Activated naive CD4-positive, alpha-beta T cell treated with Interleukin-2 at 50 U/mL for 16 hours (primary cell): ENCODE data around the gene MAP2K5.

Experiments
- DNase-seq: peaks from one replicate; pipeline ENCODE4 v3.0.0-alpha.2; 2020

Gene MAP2K5

DNA sequence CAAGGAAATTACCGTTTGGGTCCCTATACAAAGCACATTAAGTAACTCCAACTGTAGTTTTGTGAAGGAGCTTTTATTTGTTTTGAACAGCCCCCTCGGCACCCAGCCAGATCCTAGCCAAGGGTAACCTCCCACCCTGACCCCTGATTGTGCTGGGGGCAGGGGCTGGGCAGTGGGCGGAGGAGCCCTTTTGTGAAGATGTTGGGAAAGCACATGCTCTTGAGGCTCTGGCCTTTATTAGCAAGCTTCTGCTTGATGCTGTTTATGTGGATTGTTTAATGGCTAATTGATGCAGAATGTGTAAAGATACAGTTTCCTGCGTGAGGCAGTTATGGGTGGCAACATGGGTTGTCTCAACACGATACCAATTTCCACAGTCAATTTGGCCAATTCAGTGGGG, 136.5 kb downstream of the MAP2K5 start:
- DNase-seq, result no peak

DNA sequence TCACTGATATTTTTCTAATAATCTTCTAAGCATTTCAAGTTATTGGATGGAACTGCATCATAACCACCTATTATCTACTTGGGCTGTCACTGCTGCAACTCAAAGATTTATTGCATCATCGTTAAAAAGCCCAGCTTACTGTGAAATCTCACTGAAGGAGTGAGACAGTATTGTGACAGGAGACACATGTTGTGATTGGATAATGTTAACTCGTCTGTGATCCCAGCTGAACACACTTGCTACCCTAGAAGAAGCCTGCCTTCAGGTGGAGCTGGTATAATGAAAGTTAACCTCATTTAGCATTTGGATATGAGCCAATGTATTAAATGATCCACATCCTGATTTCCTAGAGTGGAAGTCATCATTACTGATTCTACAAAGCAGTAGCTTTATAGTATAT, 138.1 kb downstream of the MAP2K5 start:
- DNase-seq, result no peak

DNA sequence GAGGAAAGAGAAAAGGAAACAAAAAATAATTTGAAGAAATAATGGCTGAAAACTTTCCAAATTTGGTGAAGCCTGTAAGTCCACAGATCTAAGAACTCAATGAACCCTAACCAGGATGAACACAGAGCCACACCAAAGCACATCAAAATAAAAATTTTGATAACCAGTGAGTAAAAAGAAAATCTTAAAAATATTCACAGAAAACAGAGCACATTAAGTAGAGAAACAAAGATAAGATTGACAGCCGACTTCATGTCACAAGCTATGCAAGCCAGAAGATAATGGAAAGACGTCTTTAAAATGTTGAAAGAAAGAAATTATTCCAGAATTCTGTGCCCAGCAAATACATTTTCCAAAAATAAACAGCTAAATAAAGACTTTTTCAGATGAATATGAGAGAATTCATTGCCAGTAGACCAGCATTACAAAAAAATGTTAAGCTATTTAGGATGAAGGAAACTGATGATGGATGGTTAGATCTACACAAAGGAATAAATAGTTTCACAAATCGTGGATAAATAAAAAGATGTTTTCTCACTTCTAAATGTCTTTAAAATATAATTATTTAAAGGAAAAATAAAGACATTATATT, 142.6 kb downstream of the MAP2K5 start:
- no peak for DNase-seq

DNA sequence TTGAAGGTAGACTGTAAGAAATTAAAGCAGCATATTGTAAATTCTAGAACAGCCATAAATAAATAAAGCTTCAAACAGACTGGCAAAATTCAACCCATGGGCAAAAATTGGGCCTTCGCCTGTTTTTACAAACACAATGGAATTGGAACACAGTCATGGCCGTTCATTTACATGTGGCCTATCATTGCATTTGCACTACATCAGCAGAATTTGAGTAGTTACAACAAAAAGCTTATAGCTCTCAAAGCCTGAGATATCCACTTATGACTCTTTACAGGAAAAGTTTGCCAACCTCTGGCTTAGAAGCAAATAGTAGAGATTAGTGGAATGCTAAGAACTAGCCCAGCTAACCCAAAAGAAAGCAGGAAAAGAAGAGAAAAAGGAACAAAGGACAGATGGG, 143.2 kb downstream of the MAP2K5 start:
- no peak for DNase-seq

DNA sequence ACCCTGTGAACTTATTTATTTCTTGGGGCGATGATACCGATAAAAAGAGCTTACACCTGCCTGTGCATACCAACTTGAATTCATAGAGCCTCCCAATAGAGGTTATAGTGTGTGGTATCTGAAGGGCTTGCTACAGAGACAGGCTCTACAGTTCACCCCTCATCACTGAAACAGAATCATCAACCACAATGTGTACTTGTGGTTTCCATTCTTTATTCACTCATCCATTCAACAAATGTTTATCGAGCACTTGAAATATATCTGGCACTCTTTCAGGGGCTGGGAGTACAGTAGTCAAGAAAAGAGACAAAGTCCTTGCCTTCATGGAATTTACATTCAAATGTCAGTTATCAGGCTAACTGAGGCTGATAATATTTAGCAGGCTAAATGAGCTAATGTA, 148.4 kb downstream of the MAP2K5 start:
- no peak for DNase-seq

DNA sequence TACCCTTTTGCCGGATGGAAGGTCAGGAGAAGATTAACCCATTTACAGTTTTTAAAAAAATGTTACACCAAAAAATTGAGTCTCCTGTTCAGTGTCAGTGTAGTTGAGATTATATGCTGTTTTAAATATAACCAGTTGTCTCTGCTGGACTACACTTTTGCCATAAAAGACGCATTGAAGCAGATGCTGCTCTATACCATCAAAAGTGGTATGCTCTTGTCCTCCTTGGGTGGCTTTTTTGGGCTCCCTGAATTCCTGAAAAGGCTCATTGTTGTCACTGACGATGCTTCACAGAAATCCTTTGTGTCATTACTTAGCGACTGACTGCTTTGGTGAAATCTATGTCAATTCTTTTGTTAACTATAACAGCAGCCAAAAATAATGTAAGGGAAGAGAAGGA, 148.9 kb downstream of the MAP2K5 start:
- no peak for DNase-seq

DNA sequence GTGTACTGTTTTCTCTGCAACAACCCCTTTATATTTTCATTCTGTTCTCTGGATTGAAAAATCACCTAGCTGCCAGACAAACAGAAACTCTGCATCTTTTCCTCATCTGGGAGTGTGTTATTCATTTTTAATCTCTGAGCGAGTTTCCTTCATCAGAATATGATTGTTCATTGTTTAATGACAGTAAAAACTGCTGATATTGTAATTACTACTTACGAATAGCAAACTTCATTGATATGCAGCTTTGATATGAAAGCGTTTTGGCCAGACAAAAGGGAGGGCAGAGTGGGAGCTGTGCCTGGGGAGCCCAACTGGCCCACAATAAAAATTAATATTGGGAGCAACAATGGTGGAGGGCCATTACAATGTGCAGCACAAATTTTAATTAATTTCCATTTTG, 150.1 kb downstream of the MAP2K5 start:
- no peak for DNase-seq

DNA sequence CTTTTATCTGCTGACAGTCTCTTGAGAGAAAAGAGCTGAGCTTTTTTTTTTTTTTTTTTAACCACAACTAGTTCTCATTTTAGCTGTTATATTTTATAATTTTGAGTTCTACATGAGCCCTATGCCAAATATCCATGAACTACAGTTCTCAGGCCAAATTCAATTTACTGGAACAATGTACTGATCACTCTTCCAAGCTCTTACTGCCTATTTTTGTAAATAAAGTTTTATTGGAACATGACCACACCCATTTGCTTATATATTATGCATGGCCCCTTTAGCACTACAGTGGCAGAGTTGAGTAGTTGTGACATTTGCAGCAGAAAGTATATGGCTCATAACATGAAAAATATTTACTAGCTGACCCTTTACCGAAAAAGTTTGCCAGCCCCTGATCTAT, 153.6 kb downstream of the MAP2K5 start:
- no peak for DNase-seq

DNA sequence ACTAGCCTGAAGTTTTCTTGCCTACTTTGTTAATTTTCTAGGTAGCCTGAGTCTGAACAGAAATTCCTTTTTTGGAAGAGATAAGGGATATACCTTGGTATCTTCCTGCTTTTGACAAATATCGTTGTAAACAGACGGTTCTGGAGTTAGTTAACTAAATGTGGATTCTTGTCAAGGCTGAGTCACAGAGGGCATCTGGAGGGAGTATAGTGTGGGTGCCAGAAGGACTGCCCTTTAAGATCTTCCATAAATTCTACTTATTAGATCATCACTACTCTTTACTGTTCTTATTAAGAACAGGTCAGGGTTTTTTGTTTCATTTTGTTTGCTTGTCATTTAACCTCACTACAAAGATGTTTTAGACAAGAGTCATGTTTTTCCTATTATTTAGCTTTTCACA, 157.5 kb downstream of the MAP2K5 start:
- no peak for DNase-seq

DNA sequence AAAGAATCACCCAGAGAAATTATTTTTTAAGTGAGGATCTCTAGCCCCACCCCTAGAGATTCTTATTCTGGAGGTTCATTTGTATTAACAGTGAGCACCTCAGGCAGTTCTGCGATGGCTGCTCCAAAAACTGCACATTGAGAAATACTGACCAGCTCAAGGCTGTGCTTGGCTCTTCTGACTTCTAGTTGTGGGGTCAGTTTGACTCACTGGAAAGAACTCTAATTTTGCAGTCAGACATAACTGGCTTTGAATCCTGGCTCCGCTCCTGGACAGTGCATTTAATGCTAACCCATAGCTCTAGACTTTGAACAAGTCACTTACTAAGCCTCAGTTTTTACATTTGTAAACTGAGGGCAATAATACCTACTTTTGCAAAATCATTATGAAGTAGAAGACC, 159.2 kb downstream of the MAP2K5 start:
- no peak for DNase-seq

DNA sequence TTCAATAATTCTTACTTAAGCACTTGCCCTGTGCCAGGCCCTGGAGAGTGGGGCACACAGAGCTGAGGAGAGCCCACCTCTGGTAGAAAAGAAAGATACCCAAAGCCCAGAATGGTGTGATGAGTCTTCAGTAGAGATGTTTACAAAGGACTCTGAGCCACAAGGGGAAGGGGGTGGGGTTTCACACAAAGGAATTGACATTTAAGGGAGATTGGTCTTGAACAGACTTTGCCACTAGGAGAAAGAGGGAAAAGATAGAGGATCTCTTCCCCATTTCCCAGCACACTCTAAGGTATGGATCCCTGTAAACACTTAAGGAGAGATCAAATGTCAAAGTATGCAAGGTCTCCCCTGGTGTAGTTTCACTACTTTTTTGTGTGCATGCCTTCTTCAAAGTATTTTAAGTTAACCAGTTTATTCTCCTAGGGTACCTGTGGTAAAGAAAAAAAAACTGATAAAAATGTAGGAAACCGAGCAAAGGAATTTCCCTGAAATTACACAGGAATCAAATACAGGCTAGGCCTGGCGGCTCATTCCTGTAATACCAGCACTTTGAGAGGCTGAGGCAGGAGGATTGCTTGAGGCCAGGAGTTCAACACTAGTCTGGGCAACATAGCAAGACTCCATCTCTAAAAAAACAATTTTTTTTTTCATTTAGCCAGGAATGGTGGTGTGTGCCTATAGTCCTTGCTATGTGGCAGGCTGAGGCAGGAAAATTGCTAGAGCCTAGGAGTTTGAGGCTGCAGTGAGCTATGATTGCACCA, 165.2 kb downstream of the MAP2K5 start:
- no peak for DNase-seq

DNA sequence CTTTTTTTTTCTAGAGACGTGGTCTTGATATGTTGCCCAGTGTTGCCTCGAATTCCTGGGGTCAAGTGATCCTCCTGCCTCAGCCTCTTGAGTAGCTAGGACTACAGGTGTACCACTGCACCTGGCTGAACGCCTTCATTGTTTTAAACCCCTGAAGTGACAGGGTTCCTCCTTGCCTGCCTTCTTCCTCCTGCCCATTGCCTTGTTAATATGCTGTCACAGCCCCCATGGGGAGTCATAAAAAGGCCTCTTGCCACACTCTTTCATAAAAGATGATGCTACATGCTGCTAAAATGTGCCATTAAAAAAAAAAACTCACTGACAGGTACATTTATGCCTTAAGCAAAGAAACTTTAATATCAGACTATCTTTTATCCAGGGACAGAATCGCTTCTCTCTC, 166.0 kb downstream of the MAP2K5 start:
- no peak for DNase-seq

DNA sequence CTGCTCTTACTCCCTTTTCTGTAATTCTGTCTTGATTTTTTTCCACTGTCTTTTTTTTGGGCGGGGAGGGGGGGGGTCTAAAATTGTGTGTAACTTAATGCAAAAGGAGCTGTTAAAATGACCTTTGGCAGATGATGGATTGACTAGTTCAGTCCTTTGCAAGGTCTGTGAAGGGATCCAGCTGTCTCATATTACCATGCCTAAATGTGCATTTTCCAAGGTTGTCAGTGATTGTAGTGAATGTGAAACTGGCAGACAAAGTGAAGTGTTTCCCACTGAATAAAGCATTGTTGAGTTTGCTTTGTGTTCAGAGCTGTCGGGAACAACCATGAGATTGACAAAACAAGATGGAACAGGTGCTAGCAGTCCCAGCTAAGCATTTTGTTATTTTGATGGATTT, 172.7 kb downstream of the MAP2K5 start:
- no peak for DNase-seq

DNA sequence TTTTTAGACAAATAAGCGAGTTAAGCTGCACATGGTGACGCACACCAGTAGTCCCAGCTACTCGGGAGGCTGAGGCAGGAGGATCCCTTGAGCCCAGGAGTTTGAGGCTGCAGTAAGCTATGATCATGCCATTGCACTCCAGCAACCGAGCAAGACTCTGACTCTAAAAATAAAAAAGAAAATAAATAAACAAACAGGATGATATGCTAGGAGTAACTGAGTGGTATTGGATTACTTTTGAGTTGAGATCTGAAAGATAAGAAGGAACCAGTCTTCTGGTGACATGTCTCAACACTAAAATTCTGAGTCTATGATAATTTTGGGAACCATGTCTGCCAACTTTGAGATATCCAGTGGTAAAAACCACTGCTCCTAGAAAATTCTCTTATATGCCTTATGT, 173.7 kb downstream of the MAP2K5 start:
- DNase-seq, result no peak

DNA sequence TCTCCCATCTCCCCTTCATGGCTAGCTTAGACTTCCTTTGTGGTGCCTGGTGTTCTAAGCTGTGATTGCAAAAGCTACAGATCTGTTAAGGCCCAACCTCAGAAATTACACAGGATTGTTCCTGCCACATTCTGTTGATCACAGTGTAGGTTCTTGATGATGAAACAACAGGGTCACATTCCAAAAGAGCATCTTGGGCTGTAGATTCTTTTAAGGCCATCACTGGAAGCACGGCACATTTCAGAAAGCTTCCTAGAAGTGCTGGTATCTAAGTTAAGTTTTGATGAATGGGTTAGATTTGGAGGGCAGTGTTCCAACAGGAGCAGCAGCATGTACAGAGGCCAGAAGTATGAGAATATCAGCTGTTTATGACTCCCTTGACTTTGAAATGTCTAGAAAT, 175.3 kb downstream of the MAP2K5 start:
- DNase-seq, result no peak

DNA sequence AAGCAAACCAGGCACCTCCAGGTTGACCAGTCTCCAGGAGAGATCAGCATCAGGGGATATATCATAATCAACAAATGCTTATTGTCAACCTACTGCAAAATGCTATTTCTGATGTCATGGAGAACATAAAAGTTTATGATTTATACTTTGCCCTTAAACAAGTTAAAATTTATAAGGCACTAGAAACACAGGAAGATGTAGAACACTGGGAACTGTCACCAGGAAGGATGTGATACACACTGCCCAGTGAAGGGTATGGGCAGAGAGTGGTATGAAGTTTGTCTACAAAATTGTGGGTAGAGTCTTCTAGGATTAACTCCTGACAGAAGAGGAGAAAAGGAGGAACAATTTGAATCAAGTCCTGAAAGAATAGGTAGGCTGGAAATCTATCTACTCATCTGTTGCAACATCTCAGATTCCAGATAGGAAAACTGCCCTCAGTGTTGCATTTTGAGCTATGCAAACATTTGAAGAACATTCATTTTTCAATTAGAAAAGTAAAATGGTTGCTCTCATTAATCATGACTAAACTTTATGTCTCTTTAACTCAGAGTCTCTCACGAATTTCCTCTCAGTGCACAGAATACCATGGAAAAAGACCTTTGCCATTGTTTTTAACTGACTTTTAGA, 176.9 kb downstream of the MAP2K5 start:
- no peak for DNase-seq

DNA sequence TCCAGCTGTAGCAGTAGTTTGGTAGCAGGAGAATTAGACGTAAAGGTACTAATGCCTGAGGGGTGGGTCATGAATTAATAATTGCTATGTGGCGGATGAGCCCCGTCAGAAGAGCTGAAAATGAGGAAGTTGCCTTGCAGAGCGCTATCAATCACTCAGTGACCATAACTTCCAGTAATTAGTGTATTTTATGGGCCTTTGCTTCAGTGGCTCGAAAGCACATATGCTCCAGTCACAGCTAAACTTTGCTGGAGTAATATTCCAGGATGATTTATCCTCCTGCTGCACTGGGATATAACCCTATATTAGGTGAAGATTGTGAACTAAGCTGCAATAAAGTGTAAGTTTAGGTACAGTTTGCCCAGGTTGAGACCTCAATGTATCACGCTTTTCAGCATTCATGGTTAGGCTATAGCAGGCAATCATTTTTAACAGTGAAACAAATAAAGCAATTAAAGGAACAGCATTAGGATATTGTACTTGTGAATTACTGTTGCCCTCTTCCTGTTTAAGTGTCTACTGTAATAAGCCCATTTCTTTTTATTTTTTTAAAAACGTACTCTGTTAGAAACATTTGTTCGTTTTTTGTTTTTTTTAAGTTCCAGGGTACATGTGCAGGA, 178.2 kb downstream of the MAP2K5 start:
- no peak for DNase-seq

DNA sequence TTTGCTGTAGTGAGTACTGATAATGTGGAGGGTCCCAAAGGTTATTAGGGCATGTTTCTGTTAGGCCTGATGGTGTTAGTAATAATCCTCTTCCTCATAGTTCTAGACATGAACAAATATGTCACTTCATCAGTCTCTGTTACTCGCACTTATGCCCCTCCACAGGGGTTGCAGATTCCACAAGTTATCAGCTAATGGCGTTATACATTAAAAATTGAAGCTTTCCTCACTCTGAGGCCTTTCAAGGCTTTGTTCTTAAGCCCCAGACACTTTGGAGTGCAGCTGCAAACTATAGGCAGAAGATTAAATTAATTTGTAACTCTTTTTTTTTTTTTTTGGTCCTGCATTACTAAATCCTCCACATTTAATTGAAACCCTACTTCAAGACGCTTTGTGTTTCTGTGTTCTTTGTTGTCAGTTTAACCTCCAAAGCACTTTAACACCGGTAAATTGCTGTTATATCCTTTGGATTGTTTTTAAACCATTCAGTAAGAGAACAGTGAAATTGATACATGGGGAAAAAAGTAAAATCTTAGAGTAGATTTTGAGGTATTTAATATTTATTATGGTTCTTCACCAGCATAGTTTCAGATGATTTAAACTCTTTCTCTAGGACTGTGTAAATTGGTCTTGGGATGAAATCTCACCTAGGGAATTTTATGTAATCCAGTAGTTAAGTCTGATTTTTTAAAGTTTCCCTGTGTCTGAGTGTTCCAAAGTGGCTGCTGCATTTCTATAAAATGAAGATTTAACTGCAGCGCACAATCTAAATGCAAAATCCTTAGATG, 179.7 kb downstream of the MAP2K5 start:
- no peak for DNase-seq

DNA sequence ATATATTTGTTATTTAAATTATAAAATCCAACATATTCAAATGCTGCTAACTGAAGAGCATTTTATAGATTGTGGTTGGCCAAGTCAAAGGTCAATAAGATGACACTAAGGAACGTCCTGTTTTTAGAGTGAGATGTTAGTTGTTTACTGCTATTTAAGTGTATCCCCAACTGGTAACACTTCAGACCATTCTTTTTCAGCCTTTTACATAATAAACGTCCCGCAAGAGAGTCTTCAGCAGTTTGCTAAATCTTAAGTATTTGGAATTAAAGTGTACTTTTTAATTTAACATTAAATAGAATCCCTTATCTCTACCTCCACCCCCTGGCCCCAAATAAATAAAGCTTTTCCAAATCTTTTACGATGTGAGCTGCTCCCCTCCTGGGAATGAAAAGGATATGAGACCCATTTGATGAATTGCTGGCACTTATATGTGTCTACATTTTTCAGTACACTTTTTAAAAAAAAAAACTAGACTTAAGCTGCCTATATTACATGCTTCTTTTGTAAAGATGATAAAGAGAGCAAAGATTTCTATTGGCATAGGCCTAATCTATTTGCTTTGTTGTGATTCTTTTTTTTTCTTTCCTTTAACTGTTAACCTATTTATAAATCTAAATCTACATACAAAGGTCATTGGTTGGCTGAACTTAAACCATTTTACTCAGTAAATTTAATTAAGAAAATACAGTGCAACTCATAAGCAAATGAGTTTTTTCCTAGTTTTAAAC, 181.0 kb downstream of the MAP2K5 start:
- no peak for DNase-seq

DNA sequence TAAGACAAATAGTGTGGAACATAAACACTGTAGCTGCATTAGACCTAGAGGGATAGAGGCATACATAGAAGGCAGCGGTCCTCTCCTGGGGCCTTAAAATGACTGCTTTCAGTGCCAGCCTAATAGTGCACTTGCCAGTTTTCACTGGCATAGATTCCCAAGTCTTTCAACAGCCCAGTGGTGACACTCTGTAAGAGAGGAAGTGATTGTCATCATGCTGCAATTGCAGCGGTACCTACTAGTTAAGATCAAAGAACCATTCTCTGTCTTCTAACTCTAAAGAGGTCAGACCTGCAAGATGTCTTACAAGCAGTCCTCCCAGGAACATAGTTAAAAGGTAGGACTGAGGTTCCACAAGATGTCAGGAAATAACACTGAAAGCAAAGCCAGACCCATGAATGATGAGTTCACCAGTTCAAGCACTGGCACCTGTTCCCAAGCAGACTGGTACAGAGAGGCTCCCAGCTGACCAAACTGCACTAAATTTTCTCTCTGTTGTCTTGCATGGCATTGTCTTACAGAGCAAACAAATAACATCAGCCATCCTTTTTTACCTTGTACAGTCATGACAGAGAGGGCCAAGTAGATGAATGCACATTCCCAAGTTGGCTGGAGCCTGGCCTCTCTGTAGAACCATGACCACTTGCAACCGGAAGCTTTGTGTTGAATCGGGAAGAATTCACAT, 182.3 kb downstream of the MAP2K5 start:
- DNase-seq, result no peak

DNA sequence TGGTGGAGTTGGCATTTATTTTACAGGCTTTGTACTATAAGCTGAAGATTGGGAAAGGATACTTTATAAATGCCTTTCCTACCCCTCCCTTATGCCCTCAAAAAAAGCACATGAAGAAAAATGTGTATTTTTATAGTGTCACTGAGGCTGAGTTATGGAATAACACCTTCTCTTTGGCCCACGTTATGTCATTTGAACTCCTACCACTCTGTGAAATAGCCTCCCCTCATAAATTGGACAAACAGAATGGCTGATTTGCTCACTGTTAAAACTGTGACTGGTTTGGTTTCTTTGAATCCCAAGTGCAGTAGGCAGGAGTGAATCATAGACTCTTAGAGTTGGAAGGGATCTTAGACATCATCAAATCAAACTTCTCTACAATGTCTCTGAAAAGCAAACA, 187.6 kb downstream of the MAP2K5 start:
- no peak for DNase-seq
